Adrenal gland (tissue), 5 donors: ENCODE data around the gene CEP85L.

Experiments
- CTCF ChIP-seq, 6 experiments: fragments of 450-650 bp in 4 of 6; fragments of 200-600 bp in 2 of 6; sonication (generic) in 1 of 6; IDR thresholded peaks; 1 replicate in 5 of 6; 2 replicates in 1 of 6; pipeline versions ENCODE4 v1.5.1 to v1.8.0; 2016 to 2021; ENCODE audit warnings: antibody characterized with exemption in 6 of 6, mild to moderate bottlenecking in 2 of 6, moderate library complexity in 1 of 6
- POLR2A ChIP-seq, 2 donors: fragments of 450-650 bp; IDR thresholded peaks; one replicate each; pipeline ENCODE4 v1.6.1; 2017; ENCODE audit warnings: antibody characterized with exemption in 2 of 2, mild to moderate bottlenecking in 2 of 2, moderate library complexity in 1 of 2
- donor health status: DM: no; HTN: no; CAD: no.

GRCh38 chr6:118535176-118535844 lies 116.1 kb downstream of the CEP85L start:
- TF ChIP-seq CTCF (IDR thresholded peaks at IDR 0.05) (no peak), POLR2A (IDR thresholded peaks at IDR 0.05) (no peak)
